HEK293 (cell line): ENCODE results near the gene CFAP410.

Experiments
- CTCF ChIA-PET: fragments of 350-600 bp; formaldehyde crosslinking; extraction: SDS; loops from one replicate; lab custom pipeline; 2021; ENCODE audit warnings: antibody characterized with exemption; lab: Yijun Ruan, JAX
- POLR2A ChIA-PET: fragments of 300-600 bp; formaldehyde crosslinking; extraction: SDS; loops from one replicate; lab custom pipeline; 2020; ENCODE audit warnings: antibody characterized with exemption, inconsistent platforms; lab: Yijun Ruan, JAX
- H3K27ac ChIP-seq: fragments of 200-500 bp; sonication (Bioruptor generic); 2 replicates; pipeline ENCODE4 v1.5.1; 2014; ENCODE audit warnings: low read depth, low read length, control low read depth, inconsistent platforms; ENCODE audit errors: extremely low read depth
- H3K36me3 ChIP-seq, 2 experiments: fragments of 200-500 bp in 1 of 2; sonication (Bioruptor generic) in 1 of 2; 1 replicate in 1 of 2; 2 replicates in 1 of 2; pipeline ENCODE4 v1.5.1; 2014 to 2017; ENCODE audit warnings: inconsistent platforms in 2 of 2, low read length in 2 of 2; ENCODE audit not compliant: control insufficient read depth in 2 of 2, insufficient read depth in 1 of 2
- H3K4me1 ChIP-seq: fragments of 200-500 bp; sonication (Bioruptor generic); 2 replicates; pipeline ENCODE4 v1.5.1; 2014; ENCODE audit warnings: mild to moderate bottlenecking, low read length, inconsistent platforms; ENCODE audit not compliant: control insufficient read depth, insufficient read depth
- H3K4me3 ChIP-seq: 2 replicates; pipeline ENCODE4 v1.5.1; 2011; ENCODE audit warnings: low read depth, mild to moderate bottlenecking, control low read depth, low read length, moderate library complexity
- H3K9me3 ChIP-seq: fragments of 200-500 bp; sonication (Bioruptor generic); 2 replicates; pipeline ENCODE4 v1.5.1; 2014; ENCODE audit warnings: low read depth, low read length, inconsistent platforms; ENCODE audit not compliant: control insufficient read depth, insufficient read depth
- EGR2 ChIP-seq: fragments of 450-650 bp; formaldehyde crosslinking; IDR thresholded peaks from 2 replicates; pipeline ENCODE4 v1.5.1; 2016; ENCODE audit warnings: low read depth, missing biosample characterization, missing genetic modification characterization
- GLIS1 ChIP-seq: fragments of 450-650 bp; formaldehyde crosslinking; IDR thresholded peaks from 2 replicates; pipeline ENCODE4 v1.5.1; 2016; ENCODE audit warnings: missing biosample characterization, missing genetic modification characterization
- KLF1 ChIP-seq: fragments of 450-650 bp; formaldehyde crosslinking; IDR thresholded peaks from 2 replicates; pipeline ENCODE4 v1.5.1; 2016; ENCODE audit warnings: missing biosample characterization, missing genetic modification characterization
- ZBTB20 ChIP-seq: fragments of 450-650 bp; formaldehyde crosslinking; IDR thresholded peaks from 2 replicates; pipeline ENCODE4 v1.5.1; 2016; ENCODE audit warnings: missing biosample characterization, missing genetic modification characterization
- ZFHX2 ChIP-seq: fragments of 450-650 bp; formaldehyde crosslinking; conservative IDR thresholded peaks from 2 replicates; pipeline ENCODE4 v1.5.1; 2016; ENCODE audit warnings: missing biosample characterization, missing genetic modification characterization
- ZIC2 ChIP-seq: fragments of 450-650 bp; formaldehyde crosslinking; IDR thresholded peaks from 2 replicates; pipeline ENCODE4 v1.5.1; 2016; ENCODE audit warnings: missing biosample characterization, missing genetic modification characterization
- ZNF10 ChIP-seq: fragments of 450-650 bp; formaldehyde crosslinking; IDR thresholded peaks from 2 replicates; pipeline ENCODE4 v1.5.1; 2017; ENCODE audit warnings: missing biosample characterization, missing genetic modification characterization
- ZNF132 ChIP-seq: fragments of 450-650 bp; formaldehyde crosslinking; IDR thresholded peaks from 2 replicates; pipeline ENCODE4 v1.5.1; 2017; ENCODE audit warnings: missing biosample characterization, missing genetic modification characterization, borderline replicate concordance
- ZNF660 ChIP-seq: fragments of 450-650 bp; IDR thresholded peaks from 2 replicates; pipeline ENCODE4 v1.5.1; 2018; ENCODE audit warnings: missing biosample characterization, mild to moderate bottlenecking, missing genetic modification characterization
- TF ChIP-seq, protein P1 (sequence below): fragments of 450-650 bp; formaldehyde crosslinking; IDR thresholded peaks from 2 replicates; pipeline ENCODE4 v1.5.1; 2017; ENCODE audit warnings: missing biosample characterization, mild to moderate bottlenecking, missing genetic modification characterization, moderate library complexity
- TF ChIP-seq, protein P2 (sequence below): fragments of 450-650 bp; formaldehyde crosslinking; IDR thresholded peaks from 2 replicates; pipeline ENCODE4 v1.5.1; 2016; ENCODE audit warnings: missing biosample characterization, missing genetic modification characterization

The CFAP410 gene

DNA sequence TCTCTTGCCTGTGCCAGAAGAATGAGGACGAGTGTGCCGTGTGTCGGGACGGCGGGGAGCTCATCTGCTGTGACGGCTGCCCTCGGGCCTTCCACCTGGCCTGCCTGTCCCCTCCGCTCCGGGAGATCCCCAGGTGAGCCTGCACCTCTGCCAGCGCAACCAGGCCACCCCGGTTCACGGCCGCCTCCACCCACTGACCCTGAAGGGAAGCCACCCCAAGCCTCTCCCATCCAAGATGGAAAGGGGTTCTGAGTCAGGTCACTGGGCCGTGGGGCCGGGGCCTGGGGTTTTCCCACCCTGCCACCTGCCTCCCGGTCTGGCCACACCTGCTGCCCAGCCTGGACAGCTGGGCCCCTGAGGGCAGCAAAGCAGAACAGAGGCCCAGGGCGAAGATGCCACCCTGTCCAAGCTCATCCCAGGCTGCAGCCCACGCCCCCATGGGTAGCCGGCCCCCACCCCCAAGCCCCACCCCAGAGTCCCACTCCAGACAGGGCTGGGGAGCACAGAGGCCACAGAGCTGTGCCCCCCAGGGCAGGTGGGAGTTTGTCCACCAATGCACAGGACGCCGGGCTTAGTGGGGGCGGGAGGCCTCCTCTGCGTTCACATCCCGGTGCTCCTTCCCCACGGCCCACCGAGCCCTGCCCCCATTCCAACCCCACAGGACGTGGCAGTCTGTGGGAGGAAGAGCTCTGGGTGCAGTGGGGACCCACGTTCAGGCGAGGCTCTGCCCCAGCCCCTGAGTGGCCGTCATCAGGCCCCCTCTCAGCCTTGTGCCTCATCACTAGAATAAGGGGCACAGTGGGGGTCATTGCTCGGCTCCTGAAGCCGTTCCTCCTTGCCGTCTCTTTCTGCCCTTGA is 47.9 kb downstream of the CFAP410 start (continued):
- TF ChIP-seq, protein P1, sequence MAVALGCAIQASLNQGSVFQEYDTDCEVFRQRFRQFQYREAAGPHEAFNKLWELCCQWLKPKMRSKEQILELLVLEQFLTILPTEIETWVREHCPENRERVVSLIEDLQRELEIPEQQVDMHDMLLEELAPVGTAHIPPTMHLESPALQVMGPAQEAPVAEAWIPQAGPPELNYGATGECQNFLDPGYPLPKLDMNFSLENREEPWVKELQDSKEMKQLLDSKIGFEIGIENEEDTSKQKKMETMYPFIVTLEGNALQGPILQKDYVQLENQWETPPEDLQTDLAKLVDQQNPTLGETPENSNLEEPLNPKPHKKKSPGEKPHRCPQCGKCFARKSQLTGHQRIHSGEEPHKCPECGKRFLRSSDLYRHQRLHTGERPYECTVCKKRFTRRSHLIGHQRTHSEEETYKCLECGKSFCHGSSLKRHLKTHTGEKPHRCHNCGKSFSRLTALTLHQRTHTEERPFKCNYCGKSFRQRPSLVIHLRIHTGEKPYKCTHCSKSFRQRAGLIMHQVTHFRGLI (tag by site-specific recombination): no peak

GRCh38 chr21:44290327-44291077 is 48.7 kb downstream of the CFAP410 start:
- Histone ChIP-seq H3K9me3 (no peaks in the 10 kb centered on the region), H3K27ac (no peak overlapping the region), H3K4me1 (no peaks in the 10 kb centered on the region), H3K4me3 (no peak overlapping the region), H3K36me3 (no peaks in the 10 kb centered on the region)
- CTCF ChIA-PET: no interaction called here
- POLR2A ChIA-PET: no interaction called here
- TF ChIP-seq, protein P2, sequence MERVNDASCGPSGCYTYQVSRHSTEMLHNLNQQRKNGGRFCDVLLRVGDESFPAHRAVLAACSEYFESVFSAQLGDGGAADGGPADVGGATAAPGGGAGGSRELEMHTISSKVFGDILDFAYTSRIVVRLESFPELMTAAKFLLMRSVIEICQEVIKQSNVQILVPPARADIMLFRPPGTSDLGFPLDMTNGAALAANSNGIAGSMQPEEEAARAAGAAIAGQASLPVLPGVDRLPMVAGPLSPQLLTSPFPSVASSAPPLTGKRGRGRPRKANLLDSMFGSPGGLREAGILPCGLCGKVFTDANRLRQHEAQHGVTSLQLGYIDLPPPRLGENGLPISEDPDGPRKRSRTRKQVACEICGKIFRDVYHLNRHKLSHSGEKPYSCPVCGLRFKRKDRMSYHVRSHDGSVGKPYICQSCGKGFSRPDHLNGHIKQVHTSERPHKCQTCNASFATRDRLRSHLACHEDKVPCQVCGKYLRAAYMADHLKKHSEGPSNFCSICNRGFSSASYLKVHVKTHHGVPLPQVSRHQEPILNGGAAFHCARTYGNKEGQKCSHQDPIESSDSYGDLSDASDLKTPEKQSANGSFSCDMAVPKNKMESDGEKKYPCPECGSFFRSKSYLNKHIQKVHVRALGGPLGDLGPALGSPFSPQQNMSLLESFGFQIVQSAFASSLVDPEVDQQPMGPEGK (tag by site-specific recombination): peak; percentile 10; the same call in 1 of the 2 replicates
- no peak for TF ChIP-seq ZNF10 (tag by site-specific recombination)
- peak; percentile 47; the same call in 1 of the 2 replicates for TF ChIP-seq EGR2 (tag by site-specific recombination)
- TF ChIP-seq, protein P1 (tag by site-specific recombination): no peak
- peak; percentile 6; the same call in 1 of the 2 replicates for TF ChIP-seq GLIS1 (tag by site-specific recombination)
- TF ChIP-seq ZBTB20: 0 out of 2 replicates have a peak, but pooled peaks have one; percentile 37
- peak; percentile 58 for TF ChIP-seq ZFHX2
- peak; percentile 32; the same call in 1 of the 2 replicates for TF ChIP-seq ZIC2 (tag by site-specific recombination)
- TF ChIP-seq ZNF132 (tag by site-specific recombination): no peak

DNA sequence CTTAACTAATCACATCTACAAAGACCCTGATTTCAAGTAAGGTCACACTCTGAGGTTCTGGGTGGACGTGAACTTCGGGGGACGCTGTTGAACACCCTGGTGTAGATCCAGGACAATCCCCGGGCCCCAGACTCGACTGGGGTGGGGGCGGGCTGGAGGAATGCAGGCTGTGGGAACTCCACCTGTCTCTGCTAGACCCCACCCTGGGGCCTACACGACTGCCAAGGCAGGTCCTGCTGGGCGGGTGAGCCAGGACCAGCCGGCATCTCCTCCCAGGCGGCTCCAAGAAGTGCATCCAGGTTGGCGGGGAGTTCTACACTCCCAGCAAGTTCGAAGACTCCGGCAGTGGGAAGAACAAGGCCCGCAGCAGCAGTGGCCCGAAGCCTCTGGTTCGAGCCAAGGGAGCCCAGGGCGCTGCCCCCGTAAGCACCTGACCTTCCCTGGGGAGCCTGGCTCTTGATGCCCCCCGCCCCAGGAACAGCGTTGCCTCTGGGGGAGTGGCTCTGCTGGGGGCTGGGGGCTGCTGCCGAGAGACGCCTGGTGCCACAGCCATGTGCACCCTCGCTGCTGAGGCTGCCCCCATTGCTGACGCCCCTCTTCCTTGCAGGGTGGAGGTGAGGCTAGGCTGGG is 49.7 kb downstream of the CFAP410 start:
- POLR2A ChIA-PET: no interaction called here
- H3K36me3 ChIP-seq: no peaks in the 10 kb centered on the region
- H3K4me1 ChIP-seq: no peaks in the 10 kb centered on the region
- no peak overlapping the region for H3K27ac ChIP-seq
- H3K9me3 ChIP-seq: no peaks in the 10 kb centered on the region
- TF ChIP-seq ZNF660 (tag by site-specific recombination) (no peak), EGR2 (tag by site-specific recombination) (peak; percentile 23; the same call in 1 of the 2 replicates), KLF1 (tag by site-specific recombination) (peak; percentile 91)
- TF ChIP-seq, protein P2 (tag by site-specific recombination): peak; percentile 38; the same call in 1 of the 2 replicates
- TF ChIP-seq, all 188 proteins: peak for 3
- H3K4me3 ChIP-seq: no peak overlapping the region
- CTCF ChIA-PET: no interaction called here
